GM21529 (cell line): ENCODE data around the gene OR2F1.
"Not testable (repeated sequence)": the region's sequence is repeated elsewhere in the genome, so short reads cannot be mapped to it uniquely, and the experiment has no call there.

Experiments
- ATAC-seq: cut with Tn5 transposase; IDR thresholded peaks from one replicate; pipeline ENCODE4 v1.9.1; 2021; ENCODE audit not compliant: unreplicated experiment

Gene OR2F1

GRCh38 chr7:144006029-144006691 lies 51.5 kb downstream of the OR2F1 start:
- ATAC-seq = no peak

DNA sequence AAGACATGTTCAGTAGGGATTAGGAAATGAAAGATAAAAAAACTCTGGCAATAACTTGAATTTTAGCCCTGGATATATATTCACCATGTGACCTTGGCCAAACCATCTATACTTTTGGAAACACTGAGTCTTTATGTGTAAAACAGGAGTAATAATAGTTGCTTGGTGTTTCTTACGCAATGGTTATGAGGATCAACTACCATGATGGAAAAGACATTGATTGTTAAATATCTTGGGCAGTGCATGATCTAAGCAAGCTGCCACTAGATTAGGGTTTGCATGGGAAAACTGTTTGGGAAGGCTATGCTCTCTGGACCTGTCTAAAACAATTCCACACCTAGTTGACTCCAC lies 52.0 kb downstream of the OR2F1 start:
- no peak for ATAC-seq

- ATAC-seq = no peak
Observed at GRCh38 chr7:144009361-144009760, 54.7 kb downstream of the OR2F1 start.

DNA sequence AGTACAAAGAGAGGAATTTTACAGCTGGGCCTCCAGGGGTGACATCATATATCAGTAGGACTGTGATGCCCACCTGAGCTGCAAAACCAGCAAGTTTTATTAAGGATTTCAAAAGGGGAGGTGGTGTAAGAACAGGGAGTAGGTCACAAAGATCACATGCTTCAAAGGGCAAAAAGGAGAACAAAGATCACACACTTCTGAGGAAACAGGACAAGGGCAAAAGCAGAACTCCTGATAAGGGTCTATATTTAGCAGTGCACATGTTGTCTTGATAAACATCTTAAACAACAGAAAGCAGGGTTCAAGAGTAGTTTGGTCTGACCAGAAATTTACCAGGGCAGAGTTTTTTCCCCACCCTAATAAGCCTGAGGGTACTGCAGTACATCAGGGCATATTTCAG lies 55.4 kb downstream of the OR2F1 start:
- ATAC-seq = not testable (repeated sequence)

DNA sequence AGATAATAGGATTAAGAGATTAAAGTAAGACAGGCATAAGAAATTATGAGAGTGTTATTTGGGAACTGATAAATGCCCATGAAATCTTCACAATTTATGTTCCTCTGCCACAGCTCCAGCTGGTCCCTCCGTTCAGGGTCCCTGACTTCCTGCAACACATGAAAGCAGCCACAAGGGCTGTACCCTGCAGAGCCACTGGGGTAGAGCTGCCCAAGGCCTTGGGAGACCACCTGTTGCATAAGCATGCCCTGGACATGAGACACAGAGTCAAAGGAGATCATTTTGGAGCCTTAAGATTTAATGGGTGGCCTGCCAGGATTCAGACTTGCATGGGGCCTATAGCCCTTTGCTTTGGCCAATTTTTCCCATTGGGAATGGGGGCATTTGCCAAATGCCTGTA lies 56.2 kb downstream of the OR2F1 start:
- ATAC-seq = not testable (repeated sequence)

DNA sequence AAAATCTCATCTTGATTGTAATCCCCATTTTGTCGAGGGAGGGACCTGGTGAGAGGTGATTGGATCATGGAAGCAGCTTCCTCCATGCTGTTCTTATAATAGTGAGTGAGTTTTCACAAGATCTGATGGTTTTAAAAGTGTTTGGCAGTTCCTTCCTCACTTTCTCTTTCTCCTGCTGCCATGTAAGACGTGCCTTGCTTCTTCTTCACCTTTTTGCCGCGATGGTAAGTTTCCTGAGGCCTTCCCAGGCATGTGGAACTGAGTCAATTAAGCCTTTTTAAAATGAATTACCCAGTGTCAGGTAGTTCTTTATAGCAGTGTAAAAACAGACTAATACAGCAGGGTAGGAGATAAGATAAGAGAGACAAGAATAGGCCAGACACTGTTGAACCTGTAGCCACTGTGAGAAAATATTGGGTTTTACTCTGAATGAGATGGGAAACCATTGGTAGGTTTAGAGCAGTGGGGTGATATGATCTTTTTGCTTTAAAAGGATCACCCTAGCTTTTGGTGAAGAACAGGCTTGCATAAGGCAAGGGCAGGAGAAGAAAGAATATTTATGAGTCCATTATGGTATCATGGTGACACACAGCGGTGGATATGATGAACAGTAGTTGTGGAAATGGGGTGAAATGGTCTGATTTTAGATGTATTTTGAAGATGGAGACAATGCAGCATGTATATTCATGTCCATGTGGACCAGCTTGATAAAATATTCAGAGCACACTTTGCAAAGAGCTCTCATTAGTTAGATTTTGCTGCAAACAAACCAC lies 57.0 kb downstream of the OR2F1 start:
- no peak for ATAC-seq
